ENCODE results near the gene PIAS4. TPM values are rescaled to one million over a fixed set of nuclear protein-coding genes. Genes with fewer than 3 reads are reported as not detected.

The PIAS4 gene
- total and polyA plus RNA-seq, 8 donors: 20.9 to 29.9 (median 24.2) TPM

GRCh38 chr19:4052993-4053422, 45.5 kb downstream of the PIAS4 start:
- no peak overlapping the region for H3K4me3 ChIP-seq
- peak; percentile 7 for ATAC-seq

GRCh38 chr19:4053423-4054324, 46.1 kb downstream of the PIAS4 start:
- intact Hi-C loops (cut with DNase I): no loop called here
- TF ChIP-seq CTCF (IDR thresholded peaks at IDR 0.05): no peak
- Histone ChIP-seq H3K27me3 (no peaks in the 10 kb centered on the region), H3K36me3 (peaks cover 0 to 61% of the 10 kb centered on the region in 2 donors), H3K4me3 (no peak overlapping the region), H3K4me1 (peaks cover 16 to 71% of the 10 kb centered on the region in 2 donors), H3K9me3 (no peaks in the 10 kb centered on the region), H3K27ac (no peak overlapping the region)
- DNase-seq: peak in 1 of 4 donors; percentile 81
- ATAC-seq: no peak

More at GRCh38 chr19:4052993-4053422, 45.5 kb downstream of the PIAS4 start:
- Histone ChIP-seq H3K36me3 (peaks cover 0 to 68% of the 10 kb centered on the region in 2 donors), H3K4me1 (peaks cover 10 to 65% of the 10 kb centered on the region in 2 donors), H3K9me3 (no peaks in the 10 kb centered on the region), H3K27ac (peak overlapping the region in 1 of 2 donors; percentile 80), H3K27me3 (no peaks in the 10 kb centered on the region)
- intact Hi-C loops (cut with DNase I): no loop called here
- no peak for DNase-seq
- TF ChIP-seq CTCF (IDR thresholded peaks at IDR 0.05): no peak

- H3K4me3 ChIP-seq: no peak overlapping the region
- H3K9me3 ChIP-seq: no peaks in the 10 kb centered on the region
- no peak overlapping the region for H3K27ac ChIP-seq
- intact Hi-C loops (cut with DNase I): no loop called here
- peak in 1 of 4 donors; percentile 80 for DNase-seq
- H3K27me3 ChIP-seq: no peaks in the 10 kb centered on the region
- peaks cover 26 to 76% of the 10 kb centered on the region in 2 donors for H3K4me1 ChIP-seq
- H3K36me3 ChIP-seq: peaks cover 0 to 54% of the 10 kb centered on the region in 2 donors
- TF ChIP-seq CTCF (IDR thresholded peaks at IDR 0.05): no peak
- no peak for ATAC-seq
Observed at GRCh38 chr19:4054441-4055208, 47.1 kb downstream of the PIAS4 start.

GRCh38 chr19:4055209-4055552, 47.6 kb downstream of the PIAS4 start:
- intact Hi-C loops (cut with DNase I): no loop called here

More at GRCh38 chr19:4055209-4055552, 47.6 kb downstream of the PIAS4 start:
- Histone ChIP-seq H3K4me1 (peaks cover 30 to 78% of the 10 kb centered on the region in 2 donors), H3K36me3 (peaks cover 0 to 48% of the 10 kb centered on the region in 2 donors), H3K27ac (no peak overlapping the region), H3K9me3 (no peaks in the 10 kb centered on the region), H3K27me3 (no peaks in the 10 kb centered on the region), H3K4me3 (no peak overlapping the region)
- no peak for DNase-seq
- ATAC-seq: no peak
- TF ChIP-seq CTCF (IDR thresholded peaks at IDR 0.05): no peak
